Spleen (tissue), 7 donors: Measurements from ENCODE around the gene SMCHD1.

Experiments used
- POLR2A ChIP-seq, 3 donors: fragments of 450-650 bp; IDR thresholded peaks; one replicate each; pipeline ENCODE4 v1.5.1; 2017; ENCODE audit warnings: antibody characterized with exemption in 3 of 3, mild to moderate bottlenecking in 1 of 3
- POLR2AphosphoS5 ChIP-seq, 3 donors: sonication (generic); formaldehyde crosslinking; IDR thresholded peaks; one replicate each; pipeline ENCODE4 v1.5.1; 2017; ENCODE audit warnings: antibody characterized with exemption in 3 of 3
- TF ChIP-seq, protein P1 (sequence below), 11 experiments: fragments of 200-600 bp in 7 of 11; fragments of 450-650 bp in 4 of 11; sonication (generic) in 4 of 11; IDR thresholded peaks in 8 of 11; conservative IDR thresholded peaks in 3 of 11; 1 replicate in 7 of 11; 2 replicates in 4 of 11; pipeline versions ENCODE4 v1.4.0 to v1.8.0; 2016 to 2021; ENCODE audit warnings: antibody characterized with exemption in 11 of 11, inconsistent platforms in 4 of 11, mild to moderate bottlenecking in 1 of 11
- donor health status: DM: no; HTN: no; CAD: no; lungs with moderate emphysema.
- donor health status: DM: no; HTN: no; CAD: no.
- donor health status: DM: no; HTN: no; CAD: no.

DNA sequence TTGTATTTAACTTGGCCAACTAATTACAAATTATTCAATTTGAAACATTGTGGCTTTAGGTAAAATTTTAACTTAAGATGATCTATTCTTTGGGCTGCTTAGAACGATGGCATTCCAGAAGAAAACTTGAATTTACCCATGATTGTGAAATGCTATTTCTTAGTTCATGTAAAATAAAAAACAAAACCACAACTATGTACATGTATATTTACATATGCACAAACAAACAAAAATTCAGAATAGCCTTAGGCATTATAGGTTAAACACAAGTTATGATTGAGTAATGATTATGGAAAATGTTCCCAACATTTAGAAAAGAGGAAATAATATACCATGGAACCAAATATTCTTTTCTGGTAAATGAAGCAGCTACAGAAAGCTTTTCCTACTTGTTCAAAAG, 3.5 kb upstream of the SMCHD1 start:
- TF ChIP-seq, protein P1, sequence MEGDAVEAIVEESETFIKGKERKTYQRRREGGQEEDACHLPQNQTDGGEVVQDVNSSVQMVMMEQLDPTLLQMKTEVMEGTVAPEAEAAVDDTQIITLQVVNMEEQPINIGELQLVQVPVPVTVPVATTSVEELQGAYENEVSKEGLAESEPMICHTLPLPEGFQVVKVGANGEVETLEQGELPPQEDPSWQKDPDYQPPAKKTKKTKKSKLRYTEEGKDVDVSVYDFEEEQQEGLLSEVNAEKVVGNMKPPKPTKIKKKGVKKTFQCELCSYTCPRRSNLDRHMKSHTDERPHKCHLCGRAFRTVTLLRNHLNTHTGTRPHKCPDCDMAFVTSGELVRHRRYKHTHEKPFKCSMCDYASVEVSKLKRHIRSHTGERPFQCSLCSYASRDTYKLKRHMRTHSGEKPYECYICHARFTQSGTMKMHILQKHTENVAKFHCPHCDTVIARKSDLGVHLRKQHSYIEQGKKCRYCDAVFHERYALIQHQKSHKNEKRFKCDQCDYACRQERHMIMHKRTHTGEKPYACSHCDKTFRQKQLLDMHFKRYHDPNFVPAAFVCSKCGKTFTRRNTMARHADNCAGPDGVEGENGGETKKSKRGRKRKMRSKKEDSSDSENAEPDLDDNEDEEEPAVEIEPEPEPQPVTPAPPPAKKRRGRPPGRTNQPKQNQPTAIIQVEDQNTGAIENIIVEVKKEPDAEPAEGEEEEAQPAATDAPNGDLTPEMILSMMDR (IDR thresholded peaks at IDR 0.05 in 8 of 11, conservative IDR thresholded peaks at IDR 0.05 in 3 of 11): no peak
- TF ChIP-seq POLR2A (IDR thresholded peaks at IDR 0.05) (no peak), POLR2AphosphoS5 (IDR thresholded peaks at IDR 0.05) (no peak)
